ENCODE data around the gene FBXL15.

DNA sequence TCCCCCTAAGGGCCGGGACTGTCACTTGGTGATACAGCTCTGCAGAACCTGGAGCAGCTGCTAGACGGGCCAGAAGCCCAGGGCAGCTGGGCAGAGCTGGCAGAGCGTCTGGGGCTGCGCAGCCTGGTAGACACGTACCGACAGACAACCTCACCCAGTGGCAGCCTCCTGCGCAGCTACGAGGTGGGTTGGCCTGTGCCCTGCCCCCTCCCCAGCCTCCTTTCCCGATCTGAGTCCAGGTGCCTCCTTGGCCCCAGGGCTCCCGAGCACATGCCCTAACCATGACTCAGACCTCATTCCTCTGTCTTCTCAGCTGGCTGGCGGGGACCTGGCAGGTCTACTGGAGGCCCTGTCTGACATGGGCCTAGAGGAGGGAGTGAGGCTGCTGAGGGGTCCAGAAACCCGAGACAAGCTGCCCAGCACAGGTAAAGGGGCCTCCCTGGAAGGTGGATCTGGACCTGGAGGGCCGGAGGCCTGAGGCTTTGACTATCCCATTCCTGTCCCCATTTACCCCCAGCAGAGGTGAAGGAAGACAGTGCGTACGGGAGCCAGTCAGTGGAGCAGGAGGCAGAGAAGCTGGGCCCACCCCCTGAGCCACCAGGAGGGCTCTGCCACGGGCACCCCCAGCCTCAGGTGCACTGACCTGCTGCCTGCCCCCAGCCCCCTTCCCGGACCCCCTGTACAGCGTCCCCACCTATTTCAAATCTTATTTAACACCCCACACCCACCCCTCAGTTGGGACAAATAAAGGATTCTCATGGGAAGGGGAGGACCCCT lies 18.7 kb upstream of the FBXL15 start:
- TF ChIP-seq, protein P1, sequence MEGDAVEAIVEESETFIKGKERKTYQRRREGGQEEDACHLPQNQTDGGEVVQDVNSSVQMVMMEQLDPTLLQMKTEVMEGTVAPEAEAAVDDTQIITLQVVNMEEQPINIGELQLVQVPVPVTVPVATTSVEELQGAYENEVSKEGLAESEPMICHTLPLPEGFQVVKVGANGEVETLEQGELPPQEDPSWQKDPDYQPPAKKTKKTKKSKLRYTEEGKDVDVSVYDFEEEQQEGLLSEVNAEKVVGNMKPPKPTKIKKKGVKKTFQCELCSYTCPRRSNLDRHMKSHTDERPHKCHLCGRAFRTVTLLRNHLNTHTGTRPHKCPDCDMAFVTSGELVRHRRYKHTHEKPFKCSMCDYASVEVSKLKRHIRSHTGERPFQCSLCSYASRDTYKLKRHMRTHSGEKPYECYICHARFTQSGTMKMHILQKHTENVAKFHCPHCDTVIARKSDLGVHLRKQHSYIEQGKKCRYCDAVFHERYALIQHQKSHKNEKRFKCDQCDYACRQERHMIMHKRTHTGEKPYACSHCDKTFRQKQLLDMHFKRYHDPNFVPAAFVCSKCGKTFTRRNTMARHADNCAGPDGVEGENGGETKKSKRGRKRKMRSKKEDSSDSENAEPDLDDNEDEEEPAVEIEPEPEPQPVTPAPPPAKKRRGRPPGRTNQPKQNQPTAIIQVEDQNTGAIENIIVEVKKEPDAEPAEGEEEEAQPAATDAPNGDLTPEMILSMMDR (IDR thresholded peaks at IDR 0.05), result no peak
- TF ChIP-seq CREB1 (CRISPR knock-in tag; IDR thresholded peaks at IDR 0.05) (no peak), ESRRA (CRISPR knock-in tag; IDR thresholded peaks at IDR 0.05; ENCODE audit: borderline replicate concordance) (no peak), IRF2 (CRISPR knock-in tag; IDR thresholded peaks at IDR 0.05; ENCODE audit: borderline replicate concordance, low read depth) (no peak), ATF1 (CRISPR knock-in tag; IDR thresholded peaks at IDR 0.05) (no peak), JUN (CRISPR knock-in tag; IDR thresholded peaks at IDR 0.05) (no peak), ZNF263 (CRISPR knock-in tag; IDR thresholded peaks at IDR 0.05; ENCODE audit: low read depth) (no peak)
- TF ChIP-seq, protein P2, sequence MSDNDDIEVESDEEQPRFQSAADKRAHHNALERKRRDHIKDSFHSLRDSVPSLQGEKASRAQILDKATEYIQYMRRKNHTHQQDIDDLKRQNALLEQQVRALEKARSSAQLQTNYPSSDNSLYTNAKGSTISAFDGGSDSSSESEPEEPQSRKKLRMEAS (CRISPR knock-in tag; IDR thresholded peaks at IDR 0.05), result no peak
- TF ChIP-seq, protein P3, sequence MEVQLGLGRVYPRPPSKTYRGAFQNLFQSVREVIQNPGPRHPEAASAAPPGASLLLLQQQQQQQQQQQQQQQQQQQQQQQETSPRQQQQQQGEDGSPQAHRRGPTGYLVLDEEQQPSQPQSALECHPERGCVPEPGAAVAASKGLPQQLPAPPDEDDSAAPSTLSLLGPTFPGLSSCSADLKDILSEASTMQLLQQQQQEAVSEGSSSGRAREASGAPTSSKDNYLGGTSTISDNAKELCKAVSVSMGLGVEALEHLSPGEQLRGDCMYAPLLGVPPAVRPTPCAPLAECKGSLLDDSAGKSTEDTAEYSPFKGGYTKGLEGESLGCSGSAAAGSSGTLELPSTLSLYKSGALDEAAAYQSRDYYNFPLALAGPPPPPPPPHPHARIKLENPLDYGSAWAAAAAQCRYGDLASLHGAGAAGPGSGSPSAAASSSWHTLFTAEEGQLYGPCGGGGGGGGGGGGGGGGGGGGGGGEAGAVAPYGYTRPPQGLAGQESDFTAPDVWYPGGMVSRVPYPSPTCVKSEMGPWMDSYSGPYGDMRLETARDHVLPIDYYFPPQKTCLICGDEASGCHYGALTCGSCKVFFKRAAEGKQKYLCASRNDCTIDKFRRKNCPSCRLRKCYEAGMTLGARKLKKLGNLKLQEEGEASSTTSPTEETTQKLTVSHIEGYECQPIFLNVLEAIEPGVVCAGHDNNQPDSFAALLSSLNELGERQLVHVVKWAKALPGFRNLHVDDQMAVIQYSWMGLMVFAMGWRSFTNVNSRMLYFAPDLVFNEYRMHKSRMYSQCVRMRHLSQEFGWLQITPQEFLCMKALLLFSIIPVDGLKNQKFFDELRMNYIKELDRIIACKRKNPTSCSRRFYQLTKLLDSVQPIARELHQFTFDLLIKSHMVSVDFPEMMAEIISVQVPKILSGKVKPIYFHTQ (CRISPR knock-in tag; IDR thresholded peaks at IDR 0.05), result no peak

All from WTC11 (cell line).